K562 (cell line): Measurements from ENCODE around the gene RGS19. TPM values are rescaled to one million over a fixed set of nuclear protein-coding genes. Genes with fewer than 3 reads are reported as not detected.

Source experiments
- ASH1L ChIP-seq: fragments of 450-650 bp; IDR thresholded peaks from 2 replicates; pipeline ENCODE4 v1.6.1; 2018; ENCODE audit warnings: borderline replicate concordance, mild to moderate bottlenecking, low read depth; ENCODE audit not compliant: partially characterized antibody
- C11orf30 ChIP-seq: fragments of 450-650 bp; IDR thresholded peaks from 2 replicates; pipeline ENCODE4 v1.6.1; 2016; ENCODE audit warnings: low read depth, mild to moderate bottlenecking
- CBFA2T3 ChIP-seq: fragments of 450-650 bp; IDR thresholded peaks from 2 replicates; pipeline ENCODE4 v1.6.1; 2017
- CREM ChIP-seq: IDR thresholded peaks from 2 replicates; pipeline ENCODE4 v1.6.1; 2014; ENCODE audit warnings: antibody characterized with exemption, low read depth
- FOXP1 ChIP-seq: sonication (generic); formaldehyde crosslinking; IDR thresholded peaks from 2 replicates; pipeline ENCODE4 v1.8.0; 2022; ENCODE audit warnings: mild to moderate bottlenecking, missing genetic modification reagents
- GABPB2 ChIP-seq: fragments of 250-450 bp; sonication (Bioruptor Pico); conservative IDR thresholded peaks from 2 replicates; pipeline ENCODE4 v1.5.1; 2021; ENCODE audit warnings: mild to moderate bottlenecking
- IRF9 ChIP-seq: fragments of 450-650 bp; IDR thresholded peaks from 2 replicates; pipeline ENCODE4 v1.6.1; 2016; ENCODE audit warnings: missing biosample characterization, missing genetic modification characterization
- KDM4B ChIP-seq, 2 experiments: fragments of 450-650 bp in 1 of 2; sonication (generic) in 1 of 2; IDR thresholded peaks; 2 replicates each; pipeline ENCODE4 v1.6.1; 2016 to 2017; ENCODE audit warnings: borderline replicate concordance in 2 of 2, antibody characterized with exemption in 1 of 2, low read depth in 1 of 2, mild to moderate bottlenecking in 1 of 2
- LARP7 ChIP-seq: fragments of 450-650 bp; IDR thresholded peaks from 2 replicates; pipeline ENCODE4 v1.6.1; 2016
- MAFK ChIP-seq: IDR thresholded peaks from 2 replicates; pipeline ENCODE4 v1.6.1; 2011; ENCODE audit warnings: low read length, improper control_type of control experiment
- NBN ChIP-seq: fragments of 450-650 bp; IDR thresholded peaks from 2 replicates; pipeline ENCODE4 v1.6.1; 2016; ENCODE audit warnings: low read depth, mild to moderate bottlenecking
- NCOA1 ChIP-seq: fragments of 450-650 bp; IDR thresholded peaks from 2 replicates; pipeline ENCODE4 v1.6.1; 2016; ENCODE audit warnings: low read depth
- NFE2 ChIP-seq: IDR thresholded peaks from 2 replicates; pipeline ENCODE4 v1.6.1; 2014; ENCODE audit warnings: antibody characterized with exemption, low read depth
- NONO ChIP-seq, 2 experiments: fragments of 200-400 bp in 1 of 2; fragments of 450-650 bp in 1 of 2; formaldehyde crosslinking in 1 of 2; IDR thresholded peaks; 2 replicates each; pipeline ENCODE4 v1.6.1; 2017; ENCODE audit warnings: low read depth in 2 of 2, mild to moderate bottlenecking in 2 of 2, moderate library complexity in 2 of 2, low read length in 1 of 2
- NR2C2 ChIP-seq, 2 experiments: fragments of 200-800 bp in 1 of 2; sonication (Bioruptor generic) in 1 of 2; sonication (generic) in 1 of 2; formaldehyde crosslinking in 1 of 2; IDR thresholded peaks; 2 replicates each; pipeline versions ENCODE4 v1.6.1 to v1.8.0; 2016 to 2022; ENCODE audit warnings: mild to moderate bottlenecking in 1 of 2, missing compliant biosample characterization in 1 of 2, missing genetic modification characterization in 1 of 2, missing genetic modification reagents in 1 of 2
- PHB2 ChIP-seq: fragments of 450-650 bp; IDR thresholded peaks from 2 replicates; pipeline ENCODE4 v1.6.1; 2017; ENCODE audit warnings: low read depth
- RBBP5 ChIP-seq: fragments of 200-600 bp; sonication (generic); IDR thresholded peaks from 2 replicates; pipeline ENCODE4 v1.6.1; 2012; ENCODE audit warnings: borderline replicate concordance, mild to moderate bottlenecking, low read length, control low read depth, inconsistent platforms; ENCODE audit not compliant: insufficient read depth, poor library complexity, severe bottlenecking
- SMAD4 ChIP-seq: fragments of 250-450 bp; sonication (Bioruptor Pico); conservative IDR thresholded peaks from 2 replicates; pipeline ENCODE4 v1.8.0; 2021; ENCODE audit warnings: inconsistent platforms, mild to moderate bottlenecking, moderate library complexity
- SMARCE1 ChIP-seq: fragments of 450-650 bp; IDR thresholded peaks from 2 replicates; pipeline ENCODE4 v1.7.1; 2016; ENCODE audit warnings: mild to moderate bottlenecking
- ZBTB17 ChIP-seq: fragments of 450-650 bp; formaldehyde crosslinking; IDR thresholded peaks from 2 replicates; pipeline ENCODE4 v1.4.0; 2020; ENCODE audit warnings: mild to moderate bottlenecking
- ZBTB7A ChIP-seq: IDR thresholded peaks from 2 replicates; pipeline ENCODE4 v1.6.1; 2011; ENCODE audit warnings: low read depth, mild to moderate bottlenecking, low read length, moderate library complexity, borderline replicate concordance; ENCODE audit not compliant: control insufficient read depth
- ZNF23 ChIP-seq: fragments of 250-450 bp; sonication (Bioruptor Pico); IDR thresholded peaks from 2 replicates; pipeline ENCODE4 v1.4.0; 2020; ENCODE audit warnings: mild to moderate bottlenecking
- ZNF395 ChIP-seq: fragments of 200-800 bp; sonication (Bioruptor generic); IDR thresholded peaks from 2 replicates; pipeline ENCODE4 v1.6.1; 2017; ENCODE audit warnings: missing genetic modification characterization, missing compliant biosample characterization
- ZNF431 ChIP-seq: sonication (generic); formaldehyde crosslinking; IDR thresholded peaks from 2 replicates; pipeline ENCODE4 v1.8.0; 2022; ENCODE audit warnings: mild to moderate bottlenecking, missing genetic modification reagents
- ZNF740 ChIP-seq, 3 experiments: fragments of 200-800 bp in 1 of 3; sonication (Bioruptor generic) in 1 of 3; sonication (generic) in 1 of 3; formaldehyde crosslinking in 1 of 3; IDR thresholded peaks; 2 replicates each; pipeline versions ENCODE4 v1.6.1 to v1.8.0; 2016 to 2022; ENCODE audit warnings: mild to moderate bottlenecking in 2 of 3, missing compliant biosample characterization in 2 of 3, missing genetic modification characterization in 2 of 3, missing genetic modification reagents in 1 of 3
- ZNF77 ChIP-seq: fragments of 250-450 bp; sonication (Bioruptor Pico); IDR thresholded peaks from 2 replicates; pipeline ENCODE4 v1.5.0; 2020
- polyA plus RNA-seq, 8 experiments: library from polyadenylated mRNA; depleted of rRNA in 4 of 8; stranded (reverse) in 5 of 8; unstranded in 3 of 8; fragments of >200 nt; fragmentation: Nextera tagmentation in 2 of 8; fragmentation: Illumina TruSeq in 1 of 8; extraction: Ambion mirVana in 2 of 8; extraction: Trizol in 1 of 8; gene quantifications; 2 replicates each; pipeline versions ENCODE4 v1.2.1 to v1.2.3, GENCODE V29; 2011 to 2014; ENCODE audit warnings: inconsistent platforms in 1 of 8, missing spikeins in 1 of 8
- total RNA-seq, 7 experiments: library from RNA; depleted of rRNA in 6 of 7; stranded (reverse); fragments of >200 nt in 6 of 7; fragmentation: Illumina TruSeq in 2 of 7; extraction: Trizol in 2 of 7; gene quantifications; 2 replicates each; pipeline versions ENCODE4 v1.2.1 to v1.2.3, GENCODE V29; 2011 to 2021; ENCODE audit warnings: low replicate concordance in 1 of 7

RGS19 gene
- total and polyA plus RNA-seq, 9 of the 15 experiments (the other 6 are each of a cell fraction or from before 2014, with no cell fraction given): 0.41 to 23.7 (median 14.6) TPM

GRCh38 chr20:64036346-64037198 is 42.7 kb downstream of the RGS19 start (continued):
- TF ChIP-seq FOXP1 (CRISPR knock-in tag) (no peak), SMAD4 (CRISPR knock-in tag) (peak; percentile 61), ZNF740 (CRISPR knock-in tag; IDR thresholded peaks at IDR 0.05) (0 out of 2 replicates have a peak, but pooled peaks have one; percentile 54), ZNF740 (tag; IDR thresholded peaks at IDR 0.05) (no peak), RBBP5 (no peak), GABPB2 (CRISPR knock-in tag) (no peak), IRF9 (tag) (no peak), C11orf30 (peak; percentile 83), NR2C2 (CRISPR knock-in tag; IDR thresholded peaks at IDR 0.05) (peak; percentile 89), NR2C2 (tag; IDR thresholded peaks at IDR 0.05) (peak; percentile 71; the same call in 1 of the 2 replicates), NBN (no peak), NONO (IDR thresholded peaks at IDR 0.05; ENCODE audit: low read depth in 2 of 2, low read length in 1 of 2) (no peak), ZNF395 (CRISPR knock-in tag) (no peak), MAFK (peak; percentile 23; the same call in 1 of the 2 replicates), PHB2 (no peak), KDM4B (IDR thresholded peaks at IDR 0.05; ENCODE audit: borderline replicate concordance in 2 of 2, low read depth in 1 of 2) (no peak), ZNF77 (CRISPR knock-in tag) (no peak), CBFA2T3 (peak; percentile 29; the same call in 1 of the 2 replicates), NCOA1 (no peak), ZBTB7A (peak; percentile 67; the same call in 1 of the 2 replicates), ZBTB17 (peak; percentile 42; the same call in 1 of the 2 replicates), ASH1L (no peak), ZNF23 (no peak), NFE2 (peak; percentile 85), SMARCE1 (no peak), LARP7 (no peak), CREM (peak; percentile 58; the same call in 1 of the 2 replicates), ZNF431 (CRISPR knock-in tag) (no peak)
